NCI-H69 (cell line): ENCODE measurements around the gene LAMTOR1.
"Not testable (repeated sequence)": the region's sequence is repeated elsewhere in the genome, so short reads cannot be mapped to it uniquely, and the experiment has no call there.

Source experiments
- DNase-seq: peaks from one replicate; lab custom pipeline; 2025; lab: John Stamatoyannopoulos, UW

Gene LAMTOR1

DNA sequence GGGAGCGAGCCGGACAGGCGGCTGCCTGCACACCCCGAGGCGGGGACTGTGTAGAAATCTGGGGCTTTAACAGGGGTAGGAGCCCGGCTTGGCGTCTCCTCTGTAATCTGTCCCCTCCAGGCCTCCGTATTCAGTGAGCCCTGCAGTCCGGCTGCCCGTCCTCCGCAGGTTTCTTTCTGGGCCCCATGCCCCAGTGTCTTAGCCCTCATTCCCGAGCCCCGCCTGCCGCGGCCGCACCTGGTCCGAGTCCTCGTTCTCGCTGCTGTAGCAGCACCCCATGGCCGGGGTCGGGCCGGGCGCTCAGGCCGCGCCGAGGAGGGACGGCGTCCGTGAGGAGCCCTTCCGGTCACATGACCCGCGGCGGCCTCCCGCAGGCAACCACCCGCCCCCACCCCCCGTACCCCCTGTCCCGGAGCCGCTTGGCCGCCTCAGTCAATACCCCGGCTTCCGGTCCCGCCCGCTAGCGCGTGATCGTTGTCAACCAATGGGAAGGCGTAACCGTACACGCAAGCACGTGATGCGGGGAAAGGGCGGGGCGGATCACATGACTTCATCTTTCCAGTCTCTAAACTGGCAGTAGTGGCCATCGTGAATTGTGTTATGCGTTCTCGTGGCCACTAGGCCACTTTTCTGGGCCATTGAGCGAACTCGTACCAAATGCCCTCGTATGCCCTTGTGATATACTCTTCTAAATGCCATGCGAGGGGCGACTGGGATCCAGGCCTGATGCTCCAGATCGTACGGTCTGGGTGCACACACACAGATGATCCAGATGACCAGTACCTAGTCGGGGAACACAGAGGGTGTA lies at the start of gene LAMTOR1:
Gene LAMTOR1 (minus strand): TSS at position 352 of the 808 bp plus-strand sequence. CDS start 73 bp downstream, at position 279.
- DNase-seq: peak; percentile 100

DNA sequence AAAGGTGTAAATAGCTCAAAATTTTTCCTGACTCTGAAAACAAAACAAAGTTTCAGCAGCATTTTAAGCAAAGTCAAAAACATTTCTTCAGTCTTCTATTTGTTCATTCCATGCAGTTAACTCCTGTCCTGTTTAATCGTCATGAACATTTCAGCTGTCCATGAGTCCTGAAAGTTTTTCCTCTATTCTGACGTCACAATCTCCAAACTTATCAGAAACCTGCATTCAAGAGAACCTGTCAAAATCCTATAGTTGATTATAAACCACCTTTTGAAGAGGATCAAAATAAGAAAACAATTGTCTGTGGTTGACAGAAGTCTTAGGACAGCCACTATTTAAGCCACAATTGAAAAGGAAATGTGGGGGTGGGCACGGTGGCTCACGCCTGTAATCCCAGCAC lies 47.8 kb upstream of the LAMTOR1 start:
- DNase-seq: no peak

DNA sequence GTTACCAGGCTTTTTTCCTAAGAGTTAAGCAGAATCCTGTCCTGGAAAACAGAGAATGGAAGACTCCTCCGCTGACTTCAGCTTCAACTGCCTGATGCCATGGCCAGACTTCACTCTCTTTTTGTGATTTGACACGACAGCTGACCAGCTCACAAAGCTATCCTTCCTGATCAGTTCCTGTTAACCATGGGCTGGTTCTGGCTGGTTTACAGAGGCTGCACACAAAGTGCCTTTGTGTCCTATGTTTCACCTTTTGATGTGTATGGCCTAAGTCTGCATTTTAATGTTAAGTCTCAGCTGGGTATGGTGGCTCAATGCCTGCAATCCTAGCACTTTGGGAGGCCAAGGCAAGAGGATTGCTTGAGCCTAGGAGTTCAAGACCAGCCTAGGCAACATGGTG lies 43.5 kb upstream of the LAMTOR1 start:
- DNase-seq: no peak

DNA sequence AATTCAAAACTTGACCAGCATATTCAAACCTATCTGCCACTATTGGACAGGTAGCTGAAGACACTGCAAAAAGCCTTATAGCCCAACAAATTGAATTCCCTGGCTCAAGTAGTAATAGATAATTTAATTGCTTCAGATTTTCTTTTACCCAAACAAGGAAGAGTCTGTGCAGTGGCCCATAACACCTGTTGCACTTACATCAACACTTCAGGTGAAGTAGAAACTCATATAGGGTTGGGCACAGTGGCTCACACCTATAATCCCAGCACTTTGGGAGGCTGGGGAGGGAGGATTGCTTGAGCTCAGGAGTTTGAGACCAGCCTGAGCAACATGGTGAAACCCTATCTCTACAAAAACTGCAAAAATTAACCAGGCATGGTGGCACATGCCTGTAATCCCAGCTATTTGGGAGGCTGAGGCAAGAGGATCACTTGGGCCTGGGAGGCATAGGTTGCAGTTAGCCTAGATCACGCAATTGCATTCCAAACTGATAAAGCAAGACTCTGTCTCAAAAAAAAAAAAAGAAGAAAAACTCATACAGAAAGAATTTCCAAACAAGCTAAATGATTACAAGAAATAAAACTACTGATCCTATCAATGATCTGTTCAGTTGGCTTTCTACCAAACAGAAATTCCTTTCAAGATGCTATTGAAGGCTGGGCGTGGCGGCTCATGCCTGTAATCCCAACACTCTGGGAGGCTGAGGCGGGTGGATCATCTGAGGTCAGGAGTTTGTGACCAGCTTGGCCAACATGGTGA lies 41.9 kb upstream of the LAMTOR1 start:
- DNase-seq: no peak

DNA sequence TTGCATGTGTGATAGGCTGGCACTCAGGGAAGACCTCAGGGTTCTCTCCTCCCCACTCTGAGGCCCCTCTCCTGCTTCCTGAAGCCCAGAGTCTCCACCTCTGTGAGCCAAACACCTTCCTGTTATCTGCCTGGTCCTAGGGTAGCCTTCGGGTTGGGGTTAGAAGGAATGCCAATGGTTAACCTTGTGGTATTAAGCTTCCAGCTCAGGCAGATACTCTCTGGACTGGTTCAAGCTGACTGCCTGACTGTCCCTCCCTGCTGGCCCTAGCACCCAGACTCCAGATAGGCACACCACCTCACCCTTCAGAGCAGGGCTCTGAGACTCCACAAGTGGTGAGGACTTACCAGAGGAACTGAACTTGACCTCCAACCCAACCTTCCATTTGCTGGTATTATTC lies 39.4 kb upstream of the LAMTOR1 start:
- DNase-seq: not testable (repeated sequence)

DNA sequence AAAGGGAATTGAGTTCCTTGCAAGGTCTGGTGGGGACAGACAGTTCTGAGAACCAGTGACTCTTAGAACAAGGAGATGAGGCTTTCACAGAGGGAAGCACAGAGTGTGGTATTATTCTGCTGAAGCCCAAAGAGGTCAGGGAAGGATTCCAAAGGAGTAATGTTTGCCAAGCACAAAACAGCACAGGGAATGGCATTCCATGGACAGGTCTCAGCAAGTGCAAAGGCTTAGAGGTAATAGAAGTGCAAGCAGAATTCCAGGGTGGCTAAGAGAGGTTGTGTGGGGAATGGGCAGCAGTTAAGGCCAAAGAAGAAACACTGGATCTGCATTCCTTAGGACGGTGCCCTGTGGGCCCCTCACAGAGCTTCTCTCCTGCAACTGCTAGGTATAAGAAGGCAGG lies 39.0 kb upstream of the LAMTOR1 start:
- DNase-seq: not testable (repeated sequence)

DNA sequence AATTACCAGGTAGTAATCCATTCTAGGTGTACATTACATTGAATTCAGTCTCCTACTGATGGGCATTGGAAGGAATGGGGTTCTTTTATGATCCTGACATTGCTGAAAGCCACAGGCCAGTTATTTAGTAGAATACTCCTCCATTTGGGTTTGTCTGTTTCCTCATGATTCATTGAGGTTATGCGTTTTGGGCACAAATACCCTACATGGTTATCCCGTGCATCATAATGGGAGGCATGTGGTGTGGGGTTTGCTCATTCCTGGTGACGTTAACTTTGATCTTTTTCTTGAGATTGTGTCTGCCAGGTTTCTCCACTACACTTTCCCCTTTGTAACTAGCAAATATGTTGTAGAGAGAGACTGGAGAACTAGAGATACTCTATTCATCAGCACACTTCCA lies 38.0 kb upstream of the LAMTOR1 start:
- DNase-seq: no peak

DNA sequence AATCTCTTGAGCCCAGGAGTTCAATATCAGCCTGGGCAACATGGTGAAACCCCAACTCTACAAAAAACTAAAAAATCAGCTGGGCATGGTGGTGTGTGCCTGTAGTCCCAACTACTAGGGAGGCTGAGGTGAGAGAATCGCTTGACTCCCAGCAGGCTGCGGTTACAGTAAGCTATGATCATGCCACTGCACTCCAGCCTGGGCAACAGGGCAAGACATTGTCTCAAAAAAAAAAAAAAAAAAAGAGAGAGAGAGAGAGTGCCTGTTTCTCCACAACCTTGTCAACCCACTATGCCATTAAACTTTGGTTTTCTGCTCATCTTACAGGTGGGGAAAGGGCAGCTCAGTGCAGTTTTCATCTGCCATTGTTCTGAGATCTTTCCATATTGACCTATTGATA lies 37.6 kb upstream of the LAMTOR1 start:
- DNase-seq: no peak

DNA sequence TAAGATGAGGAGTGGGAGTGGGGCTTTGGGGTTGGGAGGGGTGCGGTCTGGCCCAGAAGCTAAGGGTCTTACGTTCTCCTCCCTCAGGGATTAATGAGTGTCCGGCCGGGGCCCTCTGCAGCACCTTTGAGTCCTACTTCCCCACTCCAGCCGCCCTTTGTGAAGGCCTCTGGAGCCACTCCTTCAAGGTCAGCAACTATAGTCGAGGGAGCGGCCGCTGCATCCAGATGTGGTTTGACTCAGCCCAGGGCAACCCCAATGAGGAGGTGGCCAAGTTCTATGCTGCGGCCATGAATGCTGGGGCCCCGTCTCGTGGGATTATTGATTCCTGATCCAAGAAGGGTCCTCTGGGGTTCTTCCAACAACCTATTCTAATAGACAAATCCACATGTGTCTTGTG lies 36.4 kb upstream of the LAMTOR1 start:
- no peak for DNase-seq

DNA sequence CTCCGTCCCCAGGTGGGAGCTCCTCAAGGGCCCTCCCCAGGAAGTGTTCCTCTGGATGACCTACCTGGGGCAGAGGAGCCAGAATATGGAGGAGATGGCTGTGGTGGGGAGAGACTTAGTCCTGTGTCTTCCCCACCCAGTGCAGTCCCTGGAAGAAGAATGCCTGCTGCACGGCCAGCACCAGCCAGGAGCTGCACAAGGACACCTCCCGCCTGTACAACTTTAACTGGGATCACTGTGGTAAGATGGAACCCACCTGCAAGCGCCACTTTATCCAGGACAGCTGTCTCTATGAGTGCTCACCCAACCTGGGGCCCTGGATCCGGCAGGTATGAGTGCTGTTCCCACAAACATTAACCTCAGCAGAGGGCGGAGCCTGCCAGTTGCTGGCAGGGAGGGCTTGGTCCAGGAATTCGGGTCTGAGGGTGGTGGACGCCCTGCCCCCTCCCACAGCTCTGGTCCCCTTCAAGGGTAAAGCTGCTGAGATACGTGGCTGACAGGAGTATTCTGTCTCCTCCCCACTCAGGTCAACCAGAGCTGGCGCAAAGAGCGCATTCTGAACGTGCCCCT lies 35.8 kb upstream of the LAMTOR1 start:
- no peak for DNase-seq

DNA sequence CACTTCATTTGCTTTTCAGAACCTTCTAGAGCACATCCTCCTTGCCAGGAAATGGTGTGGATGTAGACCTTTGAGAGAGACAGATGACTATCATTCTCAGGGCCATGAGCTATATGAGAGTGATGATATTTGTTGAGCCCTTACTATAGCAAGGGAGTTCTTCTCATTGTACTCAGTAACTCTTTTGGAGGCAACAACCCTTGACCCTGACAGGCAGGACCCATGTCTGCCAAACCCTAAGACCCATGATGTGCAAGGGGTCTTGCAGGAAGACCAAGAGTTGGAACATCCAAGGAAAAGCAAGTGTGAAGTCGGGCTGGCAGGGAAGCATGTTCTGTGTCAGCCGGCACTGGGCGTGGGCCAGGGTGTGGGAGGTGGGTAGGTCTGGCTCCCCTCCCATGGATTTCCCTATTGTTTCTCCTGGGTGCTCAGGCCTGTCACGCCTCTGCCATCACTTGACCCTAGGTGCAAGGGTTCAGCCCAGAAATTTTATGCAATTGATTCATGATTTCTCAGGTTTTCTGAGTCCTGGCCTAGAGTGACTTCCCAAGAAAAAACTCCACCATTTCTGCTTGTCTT lies 33.7 kb upstream of the LAMTOR1 start:
- no peak for DNase-seq

DNA sequence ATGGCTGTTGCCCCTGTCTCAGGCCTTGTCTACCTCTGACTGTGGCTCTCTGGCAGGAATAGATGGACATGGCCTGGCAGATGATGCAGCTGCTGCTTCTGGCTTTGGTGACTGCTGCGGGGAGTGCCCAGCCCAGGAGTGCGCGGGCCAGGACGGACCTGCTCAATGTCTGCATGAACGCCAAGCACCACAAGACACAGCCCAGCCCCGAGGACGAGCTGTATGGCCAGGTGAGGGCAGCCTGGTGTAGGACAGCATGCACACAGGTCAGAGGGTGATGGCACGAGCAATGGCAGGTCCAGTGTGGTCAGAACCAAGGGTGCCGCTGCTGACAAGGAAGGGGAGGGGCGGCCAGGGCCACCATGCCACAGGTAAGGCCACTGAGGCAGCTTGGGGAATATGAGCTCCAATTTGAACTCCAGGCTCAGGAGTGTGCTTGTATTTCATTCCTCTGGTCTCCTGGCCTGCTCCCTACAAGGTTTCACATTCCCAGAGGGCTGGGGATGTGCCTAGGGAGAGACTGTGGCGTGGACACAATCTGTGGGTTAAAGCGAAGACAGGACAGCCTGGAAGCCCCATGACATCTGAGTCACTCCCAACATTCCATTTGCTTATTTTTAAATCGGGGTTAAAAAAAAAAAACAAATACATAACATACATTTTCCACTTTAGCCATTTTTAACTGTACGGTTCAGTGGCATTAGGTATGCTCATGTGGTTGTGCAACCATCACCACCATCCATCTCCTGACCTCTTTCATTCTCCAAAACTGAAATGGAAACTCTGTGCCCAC lies 33.0 kb upstream of the LAMTOR1 start:
- no peak for DNase-seq

DNA sequence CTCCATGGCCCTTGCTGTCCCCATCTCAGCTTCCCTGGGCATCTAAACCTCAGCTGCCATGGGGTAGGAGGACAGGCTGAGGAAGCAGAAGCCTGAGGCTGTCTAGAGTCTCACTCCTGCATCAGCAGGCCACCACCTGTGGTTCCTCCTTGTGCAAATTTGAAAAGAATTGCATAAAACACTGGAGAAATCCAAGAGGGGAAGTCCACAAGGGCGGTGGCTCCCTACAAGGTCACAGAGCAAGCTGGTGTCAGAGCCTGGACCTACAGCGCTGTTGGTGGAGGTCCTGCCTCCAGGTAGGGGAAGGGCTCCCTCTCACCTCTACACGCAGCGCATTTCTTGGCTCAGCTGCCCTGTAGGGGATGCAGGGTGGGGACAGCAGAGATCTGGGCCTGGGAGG lies 32.4 kb upstream of the LAMTOR1 start, which contains the start of gene FOLR3:
Gene FOLR3 (plus strand): TSS at position 253 of the 400 bp plus-strand sequence. CDS start 228 bp downstream, outside the sequence.
- not testable (repeated sequence) for DNase-seq

DNA sequence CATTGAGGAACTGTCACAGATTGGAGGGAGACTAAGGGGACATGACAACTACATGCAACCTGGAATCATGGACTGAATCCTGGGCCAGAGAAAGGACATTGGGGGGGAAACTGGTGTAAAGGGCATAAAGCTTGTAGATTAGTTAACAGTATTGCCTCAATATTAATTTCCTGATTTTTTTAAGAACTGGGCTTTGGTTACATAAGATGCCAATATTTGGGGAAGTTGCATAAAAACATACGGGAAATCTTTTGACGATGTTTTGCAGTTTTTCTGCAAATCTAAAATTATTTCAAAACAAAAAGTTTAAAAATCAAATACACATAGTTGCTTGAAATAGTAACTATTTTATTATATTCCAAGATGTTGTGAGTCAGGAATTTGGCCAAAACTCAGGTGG lies 29.5 kb upstream of the LAMTOR1 start:
- no peak for DNase-seq

DNA sequence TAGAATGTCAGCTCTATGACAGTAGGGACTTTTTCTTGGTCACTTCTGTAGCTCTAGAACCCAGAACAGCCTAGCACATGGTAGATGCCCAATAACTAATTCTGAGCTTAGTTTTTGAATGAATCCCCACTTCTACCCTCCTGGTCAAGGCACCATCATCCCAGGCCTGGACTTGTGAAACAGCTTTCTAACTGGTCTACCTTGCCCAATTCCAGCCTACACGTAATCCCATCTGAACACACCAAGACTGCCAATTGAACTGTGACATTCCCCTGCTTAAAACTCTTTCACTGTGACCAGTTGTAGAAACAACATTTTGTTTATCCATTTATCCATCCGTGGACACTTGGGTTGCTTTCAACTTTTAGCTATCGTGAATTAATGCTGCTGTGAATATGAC lies 26.3 kb upstream of the LAMTOR1 start:
- DNase-seq: no peak

DNA sequence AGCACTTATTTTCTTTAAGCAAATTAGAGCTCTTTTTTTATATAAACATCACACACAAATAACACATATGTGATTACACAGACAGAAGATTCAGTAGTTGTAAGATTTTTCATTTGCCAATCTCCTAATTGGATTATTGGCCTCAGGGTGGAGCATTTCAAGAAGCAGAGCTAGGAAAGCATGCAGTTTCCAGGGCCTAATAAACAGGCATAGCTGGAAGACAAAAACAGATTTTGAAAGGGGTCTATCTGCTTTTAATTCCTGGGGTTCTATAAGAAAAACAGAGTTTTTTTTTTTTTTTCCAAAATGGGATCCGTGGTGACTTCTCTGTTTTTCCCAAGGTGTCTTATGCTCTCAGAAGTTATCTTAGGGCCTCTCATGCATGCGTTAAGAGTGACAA lies 24.8 kb upstream of the LAMTOR1 start:
- DNase-seq: no peak

DNA sequence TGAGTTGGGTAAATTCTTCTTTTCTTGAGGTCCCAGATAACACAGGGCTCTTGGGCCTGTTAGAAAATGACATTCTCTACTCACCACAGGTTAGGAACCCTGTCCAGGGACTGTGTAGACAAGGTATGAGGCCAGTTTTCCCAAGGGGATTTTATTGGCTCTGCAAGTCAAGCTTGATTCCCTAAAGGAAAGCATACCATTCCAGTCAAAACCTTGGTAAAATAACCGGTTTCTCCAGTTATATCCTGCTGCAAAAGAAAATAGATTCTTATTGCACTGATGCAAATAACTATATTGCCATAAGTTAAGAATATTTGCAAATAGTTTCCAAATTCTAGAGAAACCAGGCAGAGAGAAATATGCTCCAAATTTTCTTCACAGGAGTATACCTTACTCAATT lies 22.9 kb upstream of the LAMTOR1 start:
- DNase-seq: no peak

DNA sequence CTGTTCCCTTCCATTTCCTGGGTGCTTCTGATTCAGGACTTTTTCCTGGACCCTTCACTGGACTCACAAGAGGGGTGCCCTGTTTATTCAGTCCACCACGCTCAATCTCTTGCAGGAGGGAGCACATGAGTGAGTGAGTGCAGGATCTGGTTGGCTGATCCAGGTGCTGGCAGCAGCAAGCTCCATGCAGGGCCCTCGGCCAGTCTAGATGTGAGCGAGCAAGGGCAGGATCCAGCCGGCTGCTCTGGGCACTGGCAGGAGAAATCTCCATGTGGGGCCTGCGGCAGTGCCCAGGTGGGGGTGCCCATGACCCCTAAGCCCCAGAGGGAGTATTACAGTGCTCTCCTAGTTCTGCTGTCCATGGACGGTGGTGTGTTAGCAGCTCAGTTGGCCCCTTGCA lies 20.9 kb upstream of the LAMTOR1 start:
- no peak for DNase-seq

DNA sequence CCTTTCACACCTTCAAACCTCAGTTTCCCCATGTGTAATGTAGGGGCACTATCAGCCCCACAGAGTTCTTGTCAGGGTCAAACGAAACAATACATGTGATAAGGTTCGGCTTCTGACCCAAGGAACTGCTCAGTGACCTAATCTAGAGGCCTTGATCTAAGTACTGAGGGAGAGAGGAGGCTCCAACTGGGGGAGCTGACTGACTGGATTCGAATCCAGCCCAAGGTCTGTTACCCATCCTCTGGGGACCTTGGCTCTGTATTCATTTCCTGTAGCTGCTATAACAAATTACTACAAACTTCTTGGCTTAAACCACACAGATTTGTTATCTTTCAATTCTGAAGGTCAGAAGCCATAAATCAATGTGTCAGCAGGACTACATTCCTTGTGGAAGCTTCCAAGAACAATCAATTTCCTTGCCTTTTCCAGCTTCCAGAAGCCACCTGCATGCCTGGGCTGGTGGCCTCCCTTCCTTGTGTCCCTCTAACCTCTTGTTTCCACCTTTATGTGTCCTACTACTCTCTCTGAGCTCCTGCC lies 20.1 kb upstream of the LAMTOR1 start:
- no peak for DNase-seq

DNA sequence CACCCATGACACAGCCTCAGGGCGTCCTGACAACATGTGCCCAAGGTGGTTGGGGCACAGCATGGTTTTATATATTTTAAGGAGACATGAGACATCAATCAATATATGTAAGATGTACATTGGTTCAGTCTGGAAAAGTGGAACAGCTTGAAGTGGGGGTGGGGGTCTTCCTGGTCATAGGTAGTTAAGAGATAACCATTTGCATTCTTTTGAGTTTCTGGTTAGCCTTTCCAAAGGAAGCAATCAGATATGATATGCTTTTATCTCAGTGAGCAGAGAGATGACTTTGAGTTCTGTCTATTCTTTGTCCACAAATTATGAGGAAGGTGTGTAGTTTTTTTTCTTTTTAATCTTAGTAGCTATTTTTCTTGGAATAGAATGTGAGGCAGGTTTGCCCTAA lies 19.5 kb upstream of the LAMTOR1 start:
- no peak for DNase-seq

DNA sequence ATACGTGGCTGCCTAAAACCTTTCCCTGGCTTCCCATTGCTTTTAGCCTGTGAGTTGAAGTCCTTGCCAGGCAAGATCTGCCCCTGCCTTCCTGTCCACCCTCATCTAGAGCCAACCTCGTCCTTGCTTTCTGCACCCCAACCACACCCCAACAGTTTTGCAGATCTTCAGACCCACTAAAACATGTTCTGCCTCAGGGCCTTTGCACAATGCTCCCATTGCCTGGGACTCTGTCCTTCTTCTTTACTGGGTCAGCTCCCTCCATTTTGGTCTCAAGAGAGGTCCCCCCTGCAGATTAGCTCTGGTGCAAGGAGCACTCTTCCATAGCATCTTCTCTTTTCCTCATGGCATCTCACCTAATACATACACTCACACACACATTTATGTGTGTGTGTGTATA lies 17.8 kb upstream of the LAMTOR1 start:
- no peak for DNase-seq

DNA sequence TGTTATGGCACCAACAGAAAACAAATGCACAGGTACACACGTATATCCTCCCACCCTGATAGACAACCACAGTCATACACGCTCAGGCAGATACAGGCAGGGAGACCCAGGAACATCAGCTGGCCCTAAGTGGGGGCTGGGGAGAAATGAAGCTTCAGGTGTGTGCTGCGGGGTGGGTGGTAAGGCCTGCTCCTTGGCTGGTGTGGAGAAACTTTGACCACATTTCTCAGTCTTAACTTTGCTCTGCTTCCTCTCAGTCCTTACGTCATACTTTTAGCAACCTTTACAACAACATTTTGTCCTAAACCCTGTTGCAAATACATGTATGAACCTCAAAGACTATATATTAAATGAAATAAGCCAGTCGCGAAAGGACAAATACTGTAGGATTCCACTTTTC lies 16.1 kb upstream of the LAMTOR1 start:
- no peak for DNase-seq
